Measurements from ENCODE around the gene NFE2.

DNA sequence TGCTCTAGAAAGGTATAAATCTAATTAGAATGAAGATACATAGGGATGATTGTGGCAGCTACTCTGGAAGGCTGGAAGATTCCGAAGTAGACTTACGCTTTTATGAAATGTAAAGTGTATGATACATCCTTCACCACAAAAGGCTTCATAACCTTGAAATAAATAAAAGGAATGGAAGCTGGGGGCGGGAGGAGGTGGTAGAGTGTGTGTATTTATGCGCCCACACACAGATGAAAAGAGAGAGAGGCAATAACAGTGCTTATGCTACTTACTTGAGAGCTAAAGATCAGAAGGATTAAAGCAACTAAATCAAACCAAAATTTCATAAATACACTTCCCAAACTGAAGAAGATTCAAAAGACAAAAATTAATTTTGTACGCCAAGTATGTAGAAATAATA is 51.3 kb downstream of the NFE2 start:
- TF ChIP-seq, protein P1, sequence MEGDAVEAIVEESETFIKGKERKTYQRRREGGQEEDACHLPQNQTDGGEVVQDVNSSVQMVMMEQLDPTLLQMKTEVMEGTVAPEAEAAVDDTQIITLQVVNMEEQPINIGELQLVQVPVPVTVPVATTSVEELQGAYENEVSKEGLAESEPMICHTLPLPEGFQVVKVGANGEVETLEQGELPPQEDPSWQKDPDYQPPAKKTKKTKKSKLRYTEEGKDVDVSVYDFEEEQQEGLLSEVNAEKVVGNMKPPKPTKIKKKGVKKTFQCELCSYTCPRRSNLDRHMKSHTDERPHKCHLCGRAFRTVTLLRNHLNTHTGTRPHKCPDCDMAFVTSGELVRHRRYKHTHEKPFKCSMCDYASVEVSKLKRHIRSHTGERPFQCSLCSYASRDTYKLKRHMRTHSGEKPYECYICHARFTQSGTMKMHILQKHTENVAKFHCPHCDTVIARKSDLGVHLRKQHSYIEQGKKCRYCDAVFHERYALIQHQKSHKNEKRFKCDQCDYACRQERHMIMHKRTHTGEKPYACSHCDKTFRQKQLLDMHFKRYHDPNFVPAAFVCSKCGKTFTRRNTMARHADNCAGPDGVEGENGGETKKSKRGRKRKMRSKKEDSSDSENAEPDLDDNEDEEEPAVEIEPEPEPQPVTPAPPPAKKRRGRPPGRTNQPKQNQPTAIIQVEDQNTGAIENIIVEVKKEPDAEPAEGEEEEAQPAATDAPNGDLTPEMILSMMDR (IDR thresholded peaks at IDR 0.05; ENCODE audit: low read depth, low read length) = no peak
- TF ChIP-seq POLR2A (IDR thresholded peaks at IDR 0.05; ENCODE audit: extremely low read depth, insufficient read length) = no peak
- TF ChIP-seq, protein P2, sequence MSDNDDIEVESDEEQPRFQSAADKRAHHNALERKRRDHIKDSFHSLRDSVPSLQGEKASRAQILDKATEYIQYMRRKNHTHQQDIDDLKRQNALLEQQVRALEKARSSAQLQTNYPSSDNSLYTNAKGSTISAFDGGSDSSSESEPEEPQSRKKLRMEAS (IDR thresholded peaks at IDR 0.05; ENCODE audit: low read depth, low read length) = no peak

All from NB4 (cell line).